Measurements from ENCODE around the gene MYO1G. TPM values are rescaled to one million over a fixed set of nuclear protein-coding genes. Genes with fewer than 3 reads are reported as not detected.
A peak's percentile ranks its signal among the peaks of the same experiment; 100 is the strongest.

The MYO1G gene
- total and polyA plus RNA-seq, 9 of the 15 experiments (the other 6 are each of a cell fraction or from before 2014, with no cell fraction given) = 0.03 to 0.62 (median 0.13) TPM; not detected in 1

DNA sequence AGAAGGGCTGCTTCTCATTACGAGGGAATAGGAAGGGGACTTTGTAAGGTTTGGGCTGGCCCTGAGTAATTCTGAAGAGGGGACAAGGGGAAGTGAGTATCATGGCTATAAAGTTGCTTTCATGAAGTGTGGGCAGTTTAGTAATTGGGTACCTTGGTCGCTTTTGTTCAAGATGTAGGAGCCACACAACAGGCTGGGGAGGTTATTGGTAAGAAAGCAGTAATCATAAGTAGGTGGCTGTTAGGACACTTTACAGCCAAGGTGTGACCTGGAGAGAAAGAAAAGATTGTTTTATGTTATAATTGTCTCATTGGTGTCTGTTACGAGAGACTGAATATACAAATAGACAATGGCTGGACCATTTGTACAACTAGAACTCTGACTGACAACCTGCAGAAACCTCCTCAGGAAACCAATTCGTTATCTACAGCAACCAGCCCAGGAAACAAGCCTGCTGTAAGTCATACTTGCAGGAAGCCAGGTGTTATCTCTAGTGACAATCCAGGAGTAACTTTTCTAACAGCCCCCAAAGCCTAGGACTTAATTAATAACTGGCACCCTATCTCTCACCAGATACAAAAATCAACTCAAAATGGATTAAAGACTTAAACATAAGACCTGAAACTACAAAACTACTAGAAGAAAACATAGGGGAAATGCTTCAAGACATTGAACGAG, 16.2 kb upstream of the MYO1G start (continued):
- TF ChIP-seq MEF2A (IDR thresholded peaks at IDR 0.05; ENCODE audit: control insufficient read depth, low read depth, low read length) = 0 out of 2 replicates have a peak, but pooled peaks have one; percentile 50
- peak; percentile 50; the same call in 1 of the 2 replicates for TF ChIP-seq TOE1 (IDR thresholded peaks at IDR 0.05; ENCODE audit: borderline replicate concordance)
- no peak for TF ChIP-seq TOE1 (CRISPR knock-in tag; IDR thresholded peaks at IDR 0.05; ENCODE audit: borderline replicate concordance, low read depth)
- peak; percentile 71; the same call in 1 of the 2 replicates for TF ChIP-seq ADNP (tag; IDR thresholded peaks at IDR 0.05)
- peak; percentile 64; the same call in 1 of the 2 replicates for TF ChIP-seq CTBP1 (IDR thresholded peaks at IDR 0.05; ENCODE audit: borderline replicate concordance)
- no peak for TF ChIP-seq RB1 (IDR thresholded peaks at IDR 0.05; ENCODE audit: low read depth)
- TF ChIP-seq, protein P1, sequence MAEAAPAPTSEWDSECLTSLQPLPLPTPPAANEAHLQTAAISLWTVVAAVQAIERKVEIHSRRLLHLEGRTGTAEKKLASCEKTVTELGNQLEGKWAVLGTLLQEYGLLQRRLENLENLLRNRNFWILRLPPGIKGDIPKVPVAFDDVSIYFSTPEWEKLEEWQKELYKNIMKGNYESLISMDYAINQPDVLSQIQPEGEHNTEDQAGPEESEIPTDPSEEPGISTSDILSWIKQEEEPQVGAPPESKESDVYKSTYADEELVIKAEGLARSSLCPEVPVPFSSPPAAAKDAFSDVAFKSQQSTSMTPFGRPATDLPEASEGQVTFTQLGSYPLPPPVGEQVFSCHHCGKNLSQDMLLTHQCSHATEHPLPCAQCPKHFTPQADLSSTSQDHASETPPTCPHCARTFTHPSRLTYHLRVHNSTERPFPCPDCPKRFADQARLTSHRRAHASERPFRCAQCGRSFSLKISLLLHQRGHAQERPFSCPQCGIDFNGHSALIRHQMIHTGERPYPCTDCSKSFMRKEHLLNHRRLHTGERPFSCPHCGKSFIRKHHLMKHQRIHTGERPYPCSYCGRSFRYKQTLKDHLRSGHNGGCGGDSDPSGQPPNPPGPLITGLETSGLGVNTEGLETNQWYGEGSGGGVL (CRISPR knock-in tag; IDR thresholded peaks at IDR 0.05) = no peak
- TF ChIP-seq TEAD4 (IDR thresholded peaks at IDR 0.05; ENCODE audit: low read length) = peak; percentile 99
- TF ChIP-seq TEAD4 (CRISPR knock-in tag; IDR thresholded peaks at IDR 0.05; ENCODE audit: borderline replicate concordance) = no peak
- TF ChIP-seq ZNF143 (CRISPR knock-in tag; IDR thresholded peaks at IDR 0.05) = no peak
- no peak for TF ChIP-seq HNRNPLL (IDR thresholded peaks at IDR 0.05; ENCODE audit: low read depth, low read length, poor library complexity, severe bottlenecking)
- TF ChIP-seq RCOR1 (IDR thresholded peaks at IDR 0.05; ENCODE audit: borderline replicate concordance in 1 of 2, low read depth in 2 of 2, low read length in 2 of 2) = peak; percentile 74 to 93; a peak in 3 of 4 replicates
- peak; percentile 72; the same call in 1 of the 2 replicates for TF ChIP-seq MYNN (IDR thresholded peaks at IDR 0.05)
- TF ChIP-seq MYNN (CRISPR knock-in tag; IDR thresholded peaks at IDR 0.05) = no peak
- TF ChIP-seq SMARCC2 (IDR thresholded peaks at IDR 0.05; ENCODE audit: low read depth) = peak; percentile 99
- no peak for TF ChIP-seq NCOA6 (IDR thresholded peaks at IDR 0.05)
- TF ChIP-seq, protein P2, sequence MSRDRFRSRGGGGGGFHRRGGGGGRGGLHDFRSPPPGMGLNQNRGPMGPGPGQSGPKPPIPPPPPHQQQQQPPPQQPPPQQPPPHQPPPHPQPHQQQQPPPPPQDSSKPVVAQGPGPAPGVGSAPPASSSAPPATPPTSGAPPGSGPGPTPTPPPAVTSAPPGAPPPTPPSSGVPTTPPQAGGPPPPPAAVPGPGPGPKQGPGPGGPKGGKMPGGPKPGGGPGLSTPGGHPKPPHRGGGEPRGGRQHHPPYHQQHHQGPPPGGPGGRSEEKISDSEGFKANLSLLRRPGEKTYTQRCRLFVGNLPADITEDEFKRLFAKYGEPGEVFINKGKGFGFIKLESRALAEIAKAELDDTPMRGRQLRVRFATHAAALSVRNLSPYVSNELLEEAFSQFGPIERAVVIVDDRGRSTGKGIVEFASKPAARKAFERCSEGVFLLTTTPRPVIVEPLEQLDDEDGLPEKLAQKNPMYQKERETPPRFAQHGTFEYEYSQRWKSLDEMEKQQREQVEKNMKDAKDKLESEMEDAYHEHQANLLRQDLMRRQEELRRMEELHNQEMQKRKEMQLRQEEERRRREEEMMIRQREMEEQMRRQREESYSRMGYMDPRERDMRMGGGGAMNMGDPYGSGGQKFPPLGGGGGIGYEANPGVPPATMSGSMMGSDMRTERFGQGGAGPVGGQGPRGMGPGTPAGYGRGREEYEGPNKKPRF (IDR thresholded peaks at IDR 0.05; ENCODE audit: low read depth, low read length) = no peak
- TF ChIP-seq, protein P3, sequence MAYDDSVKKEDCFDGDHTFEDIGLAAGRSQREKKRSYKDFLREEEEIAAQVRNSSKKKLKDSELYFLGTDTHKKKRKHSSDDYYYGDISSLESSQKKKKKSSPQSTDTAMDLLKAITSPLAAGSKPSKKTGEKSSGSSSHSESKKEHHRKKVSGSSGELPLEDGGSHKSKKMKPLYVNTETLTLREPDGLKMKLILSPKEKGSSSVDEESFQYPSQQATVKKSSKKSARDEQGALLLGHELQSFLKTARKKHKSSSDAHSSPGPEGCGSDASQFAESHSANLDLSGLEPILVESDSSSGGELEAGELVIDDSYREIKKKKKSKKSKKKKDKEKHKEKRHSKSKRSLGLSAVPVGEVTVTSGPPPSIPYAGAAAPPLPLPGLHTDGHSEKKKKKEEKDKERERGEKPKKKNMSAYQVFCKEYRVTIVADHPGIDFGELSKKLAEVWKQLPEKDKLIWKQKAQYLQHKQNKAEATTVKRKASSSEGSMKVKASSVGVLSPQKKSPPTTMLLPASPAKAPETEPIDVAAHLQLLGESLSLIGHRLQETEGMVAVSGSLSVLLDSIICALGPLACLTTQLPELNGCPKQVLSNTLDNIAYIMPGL (CRISPR knock-in tag; IDR thresholded peaks at IDR 0.05) = no peak
- no peak for TF ChIP-seq ZNF785 (CRISPR knock-in tag; IDR thresholded peaks at IDR 0.05)
- no peak for TF ChIP-seq U2AF1 (optimal IDR thresholded peaks at IDR 0.05; ENCODE audit: low read depth, low read length)
- peak; percentile 99 for TF ChIP-seq DACH1 (IDR thresholded peaks at IDR 0.05; ENCODE audit: partially characterized antibody)
- TF ChIP-seq BMI1 (IDR thresholded peaks at IDR 0.05; ENCODE audit: low read length) = no peak
- TF ChIP-seq KLF13 (tag; IDR thresholded peaks at IDR 0.05; ENCODE audit: borderline replicate concordance, low read depth) = no peak
- peak; percentile 32; the same call in 1 of the 2 replicates for TF ChIP-seq RAD51 (IDR thresholded peaks at IDR 0.05; ENCODE audit: borderline replicate concordance, low read depth)
